Renal cortex interstitium (tissue), 11 donors: Measurements from ENCODE around the gene MAGI2. TPM values are rescaled to one million over a fixed set of nuclear protein-coding genes. Genes with fewer than 3 reads are reported as not detected.

Source experiments
- DNase-seq, 11 donors: peaks; one replicate each; pipeline ENCODE4 v3.0.0-alpha.2; 2013; ENCODE audit warnings: low read depth in 9 of 11, low spot score in 4 of 11; ENCODE audit errors: extremely low read depth in 1 of 11
- polyA plus RNA-seq, 3 donors: library from polyadenylated mRNA; unstranded; fragments of 120-200 nt; gene quantifications; one replicate each; pipeline ENCODE4 v1.2.1, GENCODE V29; 2013; ENCODE audit not compliant: insufficient read length in 3 of 3

Gene MAGI2
- polyA plus RNA-seq, 3 donors = 32.0 to 34.5 (median 33.9) TPM

GRCh38 chr7:78402096-78402495 lies 1051.4 kb downstream of the MAGI2 start:
- DNase-seq = no peak

DNA sequence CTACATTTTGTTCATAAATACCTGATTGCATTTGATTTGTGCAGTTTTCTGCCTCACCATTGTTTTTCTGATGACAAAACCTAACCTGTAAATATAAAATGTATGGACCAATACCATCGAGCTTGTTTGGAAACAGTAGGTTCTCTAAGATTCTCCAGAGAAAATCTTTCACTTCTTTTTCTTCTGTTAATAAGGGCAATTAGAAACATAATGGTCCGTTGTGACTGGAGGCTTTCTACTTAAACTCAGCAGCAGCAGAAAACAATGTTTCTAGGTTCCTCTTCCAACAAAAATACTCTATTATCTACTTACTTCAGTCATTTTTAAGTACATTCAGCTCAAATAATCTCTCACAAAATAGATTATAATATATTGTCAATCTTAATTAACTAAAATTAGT lies 1053.4 kb downstream of the MAGI2 start:
- DNase-seq = no peak

DNA sequence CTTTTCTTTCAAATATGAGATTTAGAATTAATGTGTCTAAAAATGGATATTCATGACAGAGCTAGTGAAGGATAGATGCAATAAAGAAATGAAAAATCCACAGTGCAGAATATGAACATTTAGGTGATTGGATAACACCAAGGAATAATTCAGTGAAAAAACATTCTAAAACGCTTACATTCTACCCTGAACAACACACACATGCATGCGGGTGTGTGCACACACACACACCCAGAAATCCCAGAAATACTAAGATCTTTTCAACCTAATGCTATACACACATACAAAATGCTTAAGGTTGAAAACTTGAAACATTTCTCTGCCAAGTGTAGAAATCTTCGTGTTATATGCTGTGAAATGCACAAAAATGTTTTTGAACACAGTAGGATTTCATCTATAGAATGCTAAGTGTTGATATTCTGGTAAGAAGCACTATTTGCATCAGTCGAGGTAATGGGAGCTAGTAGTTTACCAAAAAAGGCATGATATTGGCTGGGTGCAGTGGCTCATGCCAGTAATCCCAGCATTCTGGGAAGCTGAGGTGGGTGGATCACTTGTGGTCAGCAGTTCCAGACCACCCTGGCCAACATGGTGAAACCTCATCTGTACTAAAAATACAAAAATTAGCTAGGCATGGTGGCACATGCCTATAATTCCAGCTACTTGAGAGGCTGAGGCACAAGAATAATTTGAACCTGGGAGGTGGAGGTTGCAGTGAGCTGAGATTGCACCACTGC lies 1054.3 kb downstream of the MAGI2 start:
- no peak for DNase-seq

- no peak for DNase-seq
Measured at GRCh38 chr7:78398576-78398975, 1054.9 kb downstream of the MAGI2 start.

DNA sequence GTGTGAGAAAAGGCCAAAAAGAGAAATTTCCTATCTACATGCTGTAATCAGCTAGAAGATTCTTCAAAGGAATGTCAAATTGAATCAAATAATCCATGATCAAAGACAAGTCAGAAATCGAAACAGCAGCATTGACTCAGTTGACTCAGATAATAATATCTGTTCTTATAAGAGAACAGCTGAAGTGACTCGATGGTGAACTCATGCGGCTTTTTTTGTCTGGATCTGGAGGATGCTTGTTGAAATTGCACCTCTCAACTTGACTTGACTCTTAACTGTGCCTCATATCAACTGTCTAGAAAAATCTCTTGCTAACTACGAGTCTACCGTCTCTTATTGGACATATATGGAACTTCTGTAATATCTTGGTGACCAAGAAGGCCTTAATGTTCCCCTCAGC lies 1055.4 kb downstream of the MAGI2 start:
- DNase-seq = no peak

- no peak for DNase-seq
Measured at GRCh38 chr7:78396210-78396609, 1057.3 kb downstream of the MAGI2 start.

DNA sequence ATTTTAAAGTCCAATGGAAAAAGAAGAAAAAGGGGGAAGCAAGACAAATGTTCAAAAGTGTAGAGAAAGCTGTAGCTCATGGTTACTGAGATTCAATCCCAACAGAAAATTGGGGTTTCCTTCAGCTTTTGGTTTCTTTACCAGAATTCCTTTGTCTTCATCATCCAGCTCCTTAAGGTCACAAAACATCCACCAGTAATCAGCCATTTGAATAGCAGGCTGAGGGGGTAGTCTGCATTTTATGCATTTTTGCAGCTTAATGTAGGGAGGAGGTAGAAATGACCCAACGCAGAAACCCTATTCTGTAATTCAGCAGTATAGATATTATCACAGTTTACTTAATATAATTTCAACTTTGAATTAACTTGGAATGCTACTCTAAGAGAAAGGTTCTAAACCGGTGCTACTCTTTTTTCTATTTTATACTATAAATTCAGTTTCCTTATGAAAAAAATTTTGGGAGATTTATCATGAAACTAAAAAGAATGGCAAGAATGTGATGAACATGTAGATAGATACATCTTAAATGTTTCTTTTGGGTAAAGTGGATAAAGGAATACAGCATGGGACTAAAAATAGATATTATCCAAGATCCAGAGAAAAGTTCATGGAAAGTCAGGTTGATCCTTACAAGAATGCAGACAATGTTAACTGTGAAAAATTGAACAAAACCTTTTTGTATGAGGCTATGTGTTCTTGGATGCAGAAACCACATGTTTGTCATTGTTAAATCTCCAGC lies 1058.0 kb downstream of the MAGI2 start:
- no peak for DNase-seq

DNA sequence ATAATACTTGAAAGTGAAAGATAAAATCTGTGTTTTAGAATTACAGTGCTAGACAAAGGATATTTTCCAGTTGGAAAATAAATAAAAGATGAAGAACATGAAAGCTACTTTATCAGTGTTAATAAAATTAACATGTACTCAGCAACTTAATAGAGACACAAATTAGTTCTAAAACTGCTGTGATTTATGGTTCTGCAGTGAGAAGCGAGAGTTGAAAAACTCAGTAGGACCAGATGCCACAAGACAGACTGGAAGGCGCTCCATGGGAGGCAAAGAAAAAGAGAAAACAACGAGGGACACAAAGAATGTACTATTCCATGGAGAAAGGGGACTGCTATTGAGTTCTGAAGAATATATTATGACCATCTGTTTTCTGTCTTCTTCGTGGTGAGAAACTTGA lies 1064.4 kb downstream of the MAGI2 start:
- DNase-seq = no peak

GRCh38 chr7:78386520-78386919 lies 1066.9 kb downstream of the MAGI2 start:
- peak in 4 of 11 donors; percentile 2 to 16 (median 8) for DNase-seq

DNA sequence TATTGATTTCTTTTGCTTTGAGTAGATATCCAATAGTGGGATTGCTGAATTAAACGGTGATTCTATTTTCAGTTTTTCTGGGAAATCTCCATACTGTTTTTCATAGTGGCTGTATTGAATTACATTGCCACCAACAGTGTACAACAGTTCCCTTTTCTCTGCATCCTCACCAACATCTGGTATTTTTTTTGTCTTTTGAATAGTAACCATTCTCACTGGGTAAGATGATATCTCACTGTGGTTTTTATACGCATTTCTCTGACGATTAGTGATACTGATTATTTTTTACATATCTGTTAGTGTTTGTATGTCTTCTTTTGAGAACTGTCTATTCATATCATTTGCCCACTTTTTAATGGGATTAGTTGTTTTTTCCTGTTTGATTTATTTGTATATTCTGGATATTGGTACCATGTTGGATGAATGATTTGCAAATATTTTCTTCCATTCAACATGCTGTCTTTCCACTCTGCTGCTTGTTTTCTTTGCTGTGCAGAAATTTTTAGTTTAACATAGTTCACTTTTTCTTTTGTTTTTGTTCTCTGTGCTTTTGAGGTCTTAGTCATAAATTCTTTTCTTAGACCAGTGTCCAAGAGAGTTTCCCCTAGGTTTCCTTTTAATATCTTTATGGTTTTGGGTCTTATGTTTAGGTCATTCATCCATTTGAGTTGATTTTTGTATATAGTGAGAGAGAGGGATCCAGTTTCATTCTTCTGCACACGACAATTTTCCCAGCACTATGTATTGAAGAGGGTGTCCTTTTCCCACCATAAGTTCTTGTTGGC lies 1070.2 kb downstream of the MAGI2 start:
- no peak for DNase-seq

DNA sequence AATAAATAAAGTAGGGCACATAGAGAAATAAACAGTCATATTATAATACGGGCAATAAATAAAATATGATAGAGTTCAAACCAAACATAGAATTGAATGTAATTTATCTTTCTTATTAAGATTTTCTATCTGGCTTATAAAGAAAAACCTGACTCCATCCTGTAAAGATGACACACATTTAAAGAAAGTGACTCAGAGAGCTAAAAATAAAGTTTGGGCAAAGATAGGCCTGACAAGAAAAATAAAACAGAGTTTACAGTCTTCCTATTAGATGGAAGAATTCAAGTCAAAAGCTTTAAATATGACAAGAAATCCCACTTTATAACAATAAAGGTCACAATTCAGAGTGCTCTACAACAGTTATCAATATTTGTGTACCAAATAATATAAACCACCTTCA lies 1074.3 kb downstream of the MAGI2 start:
- no peak for DNase-seq

- DNase-seq = no peak
Measured at GRCh38 chr7:78377532-78377931, 1075.9 kb downstream of the MAGI2 start.

GRCh38 chr7:78370936-78371335 lies 1082.5 kb downstream of the MAGI2 start:
- DNase-seq = no peak

GRCh38 chr7:78368771-78369170 lies 1084.7 kb downstream of the MAGI2 start:
- no peak for DNase-seq

- no peak for DNase-seq
Measured at GRCh38 chr7:78367280-78367773, 1086.1 kb downstream of the MAGI2 start.

DNA sequence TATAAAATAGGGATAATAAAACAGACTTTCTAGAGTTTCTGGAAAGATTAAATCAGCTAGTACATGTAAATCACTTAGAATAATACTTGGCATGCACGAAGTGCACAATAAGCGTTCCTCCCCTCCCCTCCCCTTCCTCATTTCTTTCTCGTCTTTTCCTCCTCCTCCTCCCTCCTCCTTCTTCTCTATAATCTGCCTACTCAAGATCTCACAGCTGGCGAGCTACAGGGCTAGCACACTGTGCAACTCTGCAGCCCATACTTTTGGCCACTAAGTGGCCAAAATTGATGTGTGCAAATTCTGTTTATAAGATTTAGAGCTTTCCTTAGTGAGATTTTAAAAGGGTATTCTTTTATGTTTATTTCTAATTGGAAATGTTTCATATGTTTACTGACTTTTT lies 1089.6 kb downstream of the MAGI2 start:
- DNase-seq = no peak

DNA sequence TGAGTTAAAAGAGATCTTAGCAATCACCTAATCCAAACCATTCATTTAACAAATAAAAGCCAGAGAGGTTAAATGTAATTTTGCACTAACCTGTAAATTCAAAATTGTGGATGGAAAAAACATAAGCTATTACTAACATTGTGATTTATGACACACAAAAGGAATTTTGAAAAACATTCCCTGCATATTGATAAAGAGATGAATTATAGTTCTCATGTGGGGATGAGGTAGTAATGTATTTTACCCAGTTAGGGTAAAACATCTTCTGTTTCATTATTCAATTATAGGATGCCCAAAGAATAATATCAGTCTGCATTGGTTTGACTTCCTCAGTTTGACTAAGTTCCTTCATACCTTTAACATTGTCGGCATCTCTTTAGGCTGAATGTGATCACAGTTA lies 1093.6 kb downstream of the MAGI2 start:
- no peak for DNase-seq

DNA sequence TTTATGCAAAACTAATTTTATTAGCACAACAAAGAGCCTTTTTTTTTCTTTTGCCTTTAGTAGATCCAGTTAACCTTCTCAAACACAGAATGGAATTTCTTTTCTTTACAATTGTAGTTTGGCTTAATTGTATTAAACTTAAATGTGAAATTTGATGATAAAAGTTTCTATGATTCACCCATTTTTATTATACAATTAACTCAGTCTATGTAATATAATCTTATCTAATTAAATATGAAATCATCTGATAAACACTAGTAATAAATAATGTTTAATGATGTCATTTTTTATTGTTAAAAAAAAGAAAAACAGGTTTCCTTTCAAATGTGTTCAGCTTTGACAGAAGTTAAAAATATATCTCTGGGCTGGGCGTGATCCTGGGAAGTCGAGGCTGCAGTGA lies 1095.8 kb downstream of the MAGI2 start:
- no peak for DNase-seq

DNA sequence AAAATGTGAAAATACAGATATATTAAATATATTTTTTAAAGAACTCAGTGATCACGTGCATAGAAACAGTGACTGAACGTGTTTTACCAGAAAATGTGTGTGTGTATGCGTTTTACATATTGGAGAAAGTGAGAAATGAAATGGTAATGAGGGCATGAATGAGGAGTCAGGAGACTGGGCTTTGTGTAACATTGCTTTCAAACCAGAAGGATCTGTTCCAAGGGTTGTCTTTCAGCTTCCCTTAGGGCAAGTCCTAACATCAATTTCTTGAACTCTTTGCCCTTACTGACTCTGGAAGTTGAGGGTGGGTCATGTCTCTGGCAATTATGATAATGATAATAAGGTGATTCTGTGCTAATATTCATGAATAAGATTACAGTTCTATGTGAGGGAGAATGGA lies 1097.6 kb downstream of the MAGI2 start:
- DNase-seq = no peak

GRCh38 chr7:78350926-78351325 lies 1102.5 kb downstream of the MAGI2 start:
- no peak for DNase-seq
